HG03521 (cell line): ENCODE results near the gene KAZALD1.

Experiments used
- ATAC-seq: cut with Tn5 transposase; IDR thresholded peaks from one replicate; pipeline ENCODE4 v1.9.1; 2021; ENCODE audit warnings: mild to moderate bottlenecking, moderate library complexity; ENCODE audit not compliant: unreplicated experiment

Gene KAZALD1

DNA sequence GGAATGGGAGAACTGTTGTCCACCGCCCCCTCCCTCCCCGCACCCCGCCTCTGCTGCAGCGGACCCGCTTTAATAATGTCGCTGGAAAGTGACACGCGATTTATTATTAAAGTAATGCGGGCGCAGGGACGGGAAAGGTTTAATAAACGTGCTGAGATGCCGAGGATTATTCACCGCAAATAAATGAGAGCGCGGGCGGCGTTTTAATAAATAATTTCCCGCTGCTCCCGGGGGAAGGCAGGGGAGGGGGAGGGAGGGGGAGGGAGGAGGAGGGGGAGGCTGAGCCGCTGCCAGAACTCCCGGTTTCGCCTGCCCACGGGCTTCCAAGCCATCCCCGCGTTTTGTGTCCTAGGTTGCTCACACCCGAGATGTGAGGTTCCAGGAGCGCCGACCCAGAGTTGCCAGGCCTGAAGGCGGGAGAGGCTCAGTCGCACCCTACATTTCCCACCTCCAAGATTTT, 5.1 kb downstream of the KAZALD1 start:
- no peak for ATAC-seq

DNA sequence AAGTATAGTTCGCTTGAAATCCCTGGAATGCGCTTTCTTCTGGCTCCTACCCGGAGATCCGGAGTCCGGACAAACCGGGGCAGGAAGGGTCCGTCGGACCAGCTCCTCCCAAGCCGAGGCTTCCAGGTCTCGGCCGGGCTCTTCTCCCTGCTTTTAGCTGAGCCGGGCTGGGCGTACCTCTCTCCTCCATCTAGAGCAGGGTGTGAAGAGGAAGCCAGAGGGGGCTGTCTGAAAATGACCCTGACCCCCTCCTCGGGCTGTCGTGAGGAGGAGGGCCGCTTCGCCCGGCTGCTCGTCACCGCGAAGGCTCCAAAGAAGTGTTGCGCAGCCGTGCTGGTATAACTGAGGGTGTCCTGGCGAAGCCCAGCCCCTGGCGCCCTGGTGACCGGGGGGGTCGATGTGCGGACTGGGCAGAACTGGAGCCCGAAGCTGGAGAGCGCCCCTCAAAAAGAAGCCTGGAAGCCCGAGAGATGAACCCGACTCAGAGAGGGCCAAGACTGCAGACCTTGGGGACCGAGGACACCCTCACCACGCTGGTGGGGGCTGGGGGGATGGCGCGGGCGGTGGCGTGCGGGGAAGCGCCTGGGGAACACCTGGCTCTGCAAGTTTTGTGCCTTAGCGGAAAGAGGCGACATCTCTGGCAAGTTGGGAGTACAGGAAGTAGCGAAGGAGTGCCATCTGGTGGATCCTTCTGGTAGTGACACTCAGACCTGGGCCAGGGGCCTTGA, 5.7 kb downstream of the KAZALD1 start:
- ATAC-seq, result peak; percentile 46

DNA sequence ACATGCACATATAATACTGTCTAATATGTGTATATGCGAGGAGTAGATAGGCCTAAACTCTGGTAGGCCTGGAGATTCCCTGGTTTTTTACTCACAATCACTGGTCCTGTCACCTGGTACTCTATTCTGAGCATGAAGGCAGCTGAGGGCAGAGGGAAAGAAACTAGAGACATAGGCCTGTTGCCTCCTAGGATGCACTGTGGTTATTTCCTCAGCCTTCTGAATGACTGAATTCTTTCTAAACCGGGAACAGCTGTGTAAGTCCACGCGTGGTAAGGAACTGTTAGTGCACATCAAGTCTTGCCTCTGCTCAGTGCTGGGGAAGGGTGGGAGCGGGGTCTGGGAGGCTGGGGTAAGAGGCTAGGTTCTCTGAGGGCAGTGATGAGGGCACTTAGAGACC, 7.7 kb downstream of the KAZALD1 start:
- ATAC-seq, result no peak

DNA sequence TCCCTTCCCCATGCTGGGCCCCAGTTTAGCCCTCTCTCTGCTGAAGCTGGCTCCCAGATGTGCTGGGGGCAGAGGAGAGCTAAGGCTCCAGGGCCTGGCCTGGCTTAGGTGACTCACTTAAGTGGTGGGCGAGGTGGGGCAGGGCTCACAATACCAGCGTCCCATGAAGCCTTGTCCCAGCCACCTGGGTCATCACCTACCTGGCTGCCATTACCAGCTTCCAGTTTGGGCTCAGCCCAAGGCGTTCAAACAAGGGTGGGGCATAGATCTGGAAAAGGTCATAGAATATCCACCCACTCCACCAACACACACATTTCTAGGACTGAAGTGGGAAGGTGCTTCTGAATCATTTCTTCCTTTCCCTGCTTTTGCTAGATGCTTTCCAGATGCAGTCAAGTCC, 8.3 kb downstream of the KAZALD1 start:
- ATAC-seq, result no peak

DNA sequence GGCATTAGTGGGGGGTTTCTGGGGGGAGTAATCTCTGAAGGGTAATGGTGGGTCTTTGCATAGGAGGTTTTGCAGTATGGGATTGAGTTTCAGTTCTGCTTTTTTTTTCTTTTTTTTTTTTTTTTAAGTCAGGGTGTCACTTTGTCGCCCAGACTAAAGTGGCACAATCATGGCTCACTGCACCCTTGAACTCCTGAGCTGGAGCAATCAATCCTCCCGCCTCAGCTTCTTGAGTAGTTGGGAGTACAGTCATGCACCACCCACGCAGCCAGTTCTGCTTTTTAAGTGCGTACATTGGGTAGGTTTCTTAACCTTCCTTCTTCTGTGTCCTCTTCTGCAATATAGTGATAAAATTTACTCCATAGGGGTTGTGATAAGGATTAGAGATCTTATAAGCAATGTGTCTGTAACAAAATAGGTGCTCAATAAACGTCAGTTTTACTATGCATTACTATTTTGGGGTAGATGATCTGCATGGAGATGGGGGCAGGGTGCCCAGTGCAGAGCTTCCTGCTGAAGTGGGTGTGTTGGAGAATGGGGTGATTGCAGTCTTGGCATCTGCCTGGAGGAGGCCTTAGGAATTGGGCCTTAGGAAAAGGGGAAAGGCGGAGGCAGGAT, 9.6 kb downstream of the KAZALD1 start:
- ATAC-seq, result no peak

DNA sequence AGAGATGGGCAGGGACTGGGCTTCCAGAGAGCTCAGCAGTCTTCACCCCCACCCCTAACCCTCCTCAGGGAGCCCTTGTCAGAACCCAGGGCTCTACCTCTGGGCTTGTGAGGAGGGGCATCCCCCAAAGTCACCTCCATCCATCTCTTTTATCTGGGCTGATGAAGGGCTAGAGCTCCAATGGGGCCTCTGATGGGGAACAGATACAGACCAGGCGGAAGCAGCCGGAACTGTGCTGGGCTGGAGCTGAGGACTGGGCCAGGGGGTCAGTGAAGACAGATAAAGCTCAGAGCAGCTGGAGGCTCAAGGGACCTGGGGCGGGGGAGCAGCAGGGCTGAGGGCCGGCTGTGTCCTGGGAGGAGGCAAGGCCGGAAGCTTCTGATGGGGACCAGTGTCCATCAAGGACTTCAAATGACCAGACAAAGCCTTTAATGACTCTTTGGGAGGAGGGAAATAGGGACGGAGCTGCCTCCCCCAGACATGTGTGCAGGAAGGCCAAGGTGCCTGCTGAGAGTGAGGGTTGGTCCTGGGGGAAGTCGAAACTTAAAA, 10.2 kb downstream of the KAZALD1 start:
- no peak for ATAC-seq

DNA sequence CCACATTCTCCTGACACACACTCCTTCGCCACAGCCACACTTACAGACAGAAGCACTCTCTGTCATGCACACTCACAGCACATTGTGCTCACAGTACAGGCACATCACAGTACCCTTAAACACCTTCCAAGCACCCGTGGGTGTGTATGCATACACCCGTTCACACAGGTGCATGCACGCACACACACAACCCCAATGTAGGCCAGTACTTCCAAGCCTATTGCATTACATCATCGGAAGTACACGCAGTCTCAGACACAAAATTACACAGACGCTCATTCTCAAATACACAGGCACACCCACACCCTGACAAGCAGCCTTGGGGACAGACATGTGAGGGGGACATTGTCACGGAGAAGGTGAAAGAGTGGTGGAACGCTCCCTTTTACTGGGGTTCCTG, 11.1 kb downstream of the KAZALD1 start:
- no peak for ATAC-seq

DNA sequence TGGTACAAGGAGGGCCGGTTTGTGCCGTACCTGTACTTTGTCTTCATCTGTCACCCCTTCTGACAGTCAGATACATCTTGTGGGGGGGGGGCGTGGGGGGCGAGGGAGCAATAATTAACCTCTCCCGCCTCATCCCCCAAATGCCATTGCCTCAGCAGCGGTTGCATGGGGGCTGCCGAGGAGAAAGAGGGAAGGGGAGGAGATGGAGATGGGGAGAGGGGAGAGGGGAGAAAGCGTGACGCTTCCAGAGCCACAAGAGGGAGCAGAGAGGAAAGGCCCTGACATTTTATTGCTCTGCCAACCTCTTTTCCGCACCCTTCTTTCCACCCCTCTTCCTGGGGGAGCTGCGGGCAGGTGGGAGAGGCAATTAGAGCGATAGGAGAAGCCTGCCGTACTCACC, 11.8 kb downstream of the KAZALD1 start:
- ATAC-seq, result no peak

DNA sequence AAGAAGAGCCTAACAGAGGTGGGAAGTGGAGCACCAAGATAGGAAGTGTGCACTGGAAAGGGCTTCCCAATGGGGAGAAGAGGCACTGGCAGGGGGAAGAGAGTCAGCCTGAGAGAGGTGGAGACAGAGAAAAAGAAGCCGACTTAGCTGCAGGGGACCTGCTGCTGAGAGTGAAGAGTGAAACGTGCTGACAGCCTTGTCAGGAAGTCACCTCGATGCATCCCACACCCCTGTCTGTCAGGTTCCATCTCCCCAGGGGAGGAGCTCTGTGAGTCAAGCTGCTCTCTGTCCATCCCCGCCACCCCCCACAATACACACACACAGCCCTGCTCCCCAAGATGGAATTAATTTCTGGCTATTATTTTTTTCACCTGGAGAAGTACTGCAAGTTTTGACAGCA, 14.0 kb downstream of the KAZALD1 start:
- ATAC-seq, result no peak

DNA sequence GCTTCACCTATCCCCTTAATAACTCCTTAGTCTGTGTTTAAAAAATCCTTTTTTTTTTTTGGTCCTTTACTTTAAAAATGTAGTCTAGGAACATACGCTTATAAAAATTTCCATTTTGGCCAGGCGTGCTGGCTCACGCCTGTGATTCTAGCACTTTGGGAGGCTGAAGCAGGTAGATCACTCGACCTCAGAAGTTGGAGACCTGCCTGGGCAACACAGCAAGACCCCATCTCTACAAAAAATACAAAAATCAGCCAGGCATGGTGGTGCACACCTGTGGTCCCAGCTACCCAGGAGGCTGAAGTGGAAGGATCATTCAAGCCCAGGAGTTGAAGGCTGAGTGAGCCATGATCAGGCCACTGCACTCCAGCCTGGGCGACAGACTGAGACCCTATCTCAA, 14.8 kb downstream of the KAZALD1 start:
- no peak for ATAC-seq

DNA sequence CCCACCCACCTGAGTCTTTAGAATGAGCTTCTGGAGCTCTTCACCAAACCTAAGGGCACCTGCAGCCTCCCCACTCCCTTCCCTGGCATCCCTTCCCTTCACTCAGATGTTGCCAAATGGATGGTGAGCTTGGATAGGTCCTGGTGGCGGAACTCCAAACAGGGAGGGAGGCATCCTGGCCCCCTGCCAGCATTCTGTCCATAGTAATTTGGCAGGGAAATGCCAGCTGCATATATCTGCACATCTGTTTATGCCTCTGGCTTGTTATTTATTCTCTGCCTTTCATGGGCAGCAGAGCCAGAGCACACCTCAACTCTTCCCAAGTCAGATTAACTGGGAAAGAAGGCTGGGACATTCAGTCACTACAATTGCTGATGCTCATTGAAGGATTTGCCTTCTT, 18.1 kb downstream of the KAZALD1 start:
- no peak for ATAC-seq

DNA sequence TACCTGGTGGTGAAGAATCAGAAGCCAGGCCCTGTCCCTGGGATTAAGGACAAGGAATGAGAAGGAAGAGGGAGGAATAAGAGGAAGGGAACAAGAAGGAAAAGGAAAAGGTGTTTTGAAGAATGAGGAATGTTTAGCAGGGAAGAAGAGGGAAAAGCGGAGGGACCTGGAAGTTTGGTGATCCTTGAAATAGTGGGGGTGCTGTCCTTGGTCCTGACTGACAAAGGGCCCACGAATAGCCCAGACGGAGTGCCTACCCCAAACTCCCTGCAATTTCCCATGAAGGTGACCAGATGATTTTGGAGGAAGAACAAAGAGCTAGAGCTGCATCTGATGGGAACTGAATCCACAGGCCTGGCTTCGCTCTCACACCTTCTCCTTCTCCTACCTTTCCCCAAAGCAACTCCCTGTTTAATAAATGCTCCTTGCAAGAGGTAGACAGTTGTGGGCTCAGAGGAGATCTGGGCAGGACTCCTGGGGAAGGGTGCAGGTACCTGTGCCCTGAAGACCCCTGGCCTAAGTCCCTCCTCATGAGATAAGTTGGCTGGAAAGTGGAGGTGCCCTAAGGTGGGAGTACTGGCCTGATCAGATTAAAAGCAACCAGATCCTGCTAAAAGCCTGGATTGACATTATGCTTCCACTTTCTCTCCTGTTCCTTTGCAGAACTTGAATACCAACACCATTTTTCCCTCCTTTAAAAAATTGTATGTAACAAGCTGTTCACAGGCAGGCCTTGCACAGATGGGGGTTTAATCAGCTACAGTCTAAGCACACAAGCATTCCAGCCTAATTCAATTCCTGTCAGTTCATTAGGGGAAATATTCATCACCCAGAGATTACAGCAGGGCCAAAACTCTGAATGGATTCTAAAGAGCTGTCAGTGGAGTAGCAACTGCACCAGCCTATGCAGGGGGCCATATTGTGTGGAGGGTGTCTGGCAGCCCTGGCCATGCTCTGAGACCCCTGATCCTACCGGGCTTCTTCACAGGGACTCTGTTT, 19.4 kb downstream of the KAZALD1 start:
- no peak for ATAC-seq

DNA sequence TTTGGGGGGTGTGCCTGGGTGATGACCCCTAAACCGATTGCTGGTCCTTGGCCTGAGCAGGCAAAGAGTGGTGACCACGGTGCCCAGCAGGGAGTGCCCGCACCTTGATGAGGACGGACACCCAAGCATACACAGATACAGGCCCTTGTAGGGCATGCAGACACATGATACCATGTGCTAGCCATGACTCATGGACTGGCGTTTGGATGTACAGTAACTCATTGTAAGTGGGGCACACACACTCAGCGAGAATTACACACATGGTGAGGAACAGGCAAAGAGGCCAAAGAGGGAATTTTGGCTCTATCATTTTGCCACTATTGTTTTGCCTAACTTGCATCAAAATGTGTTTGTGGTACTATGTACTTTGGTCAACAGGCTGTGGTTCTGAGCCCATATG, 24.1 kb downstream of the KAZALD1 start:
- no peak for ATAC-seq

DNA sequence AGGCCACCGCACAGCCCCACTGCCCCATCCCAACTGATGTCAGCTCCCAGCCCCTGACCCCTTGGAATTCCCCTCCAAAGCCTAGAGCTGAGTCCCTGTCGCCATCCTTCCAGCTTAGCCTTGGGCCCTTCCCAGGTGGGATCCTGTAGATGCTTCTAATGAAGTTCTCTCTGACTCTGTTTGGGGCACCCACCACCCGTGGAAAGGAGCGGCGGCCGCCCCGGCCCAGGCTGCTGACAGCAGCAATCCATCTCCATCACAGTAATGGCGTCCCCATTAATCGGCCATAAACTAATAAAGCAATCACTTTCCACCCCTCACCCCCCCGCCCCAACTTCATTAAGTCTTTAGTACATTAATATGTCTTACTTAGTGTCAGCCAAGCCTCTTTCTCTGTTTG, 25.6 kb downstream of the KAZALD1 start:
- ATAC-seq, result no peak

DNA sequence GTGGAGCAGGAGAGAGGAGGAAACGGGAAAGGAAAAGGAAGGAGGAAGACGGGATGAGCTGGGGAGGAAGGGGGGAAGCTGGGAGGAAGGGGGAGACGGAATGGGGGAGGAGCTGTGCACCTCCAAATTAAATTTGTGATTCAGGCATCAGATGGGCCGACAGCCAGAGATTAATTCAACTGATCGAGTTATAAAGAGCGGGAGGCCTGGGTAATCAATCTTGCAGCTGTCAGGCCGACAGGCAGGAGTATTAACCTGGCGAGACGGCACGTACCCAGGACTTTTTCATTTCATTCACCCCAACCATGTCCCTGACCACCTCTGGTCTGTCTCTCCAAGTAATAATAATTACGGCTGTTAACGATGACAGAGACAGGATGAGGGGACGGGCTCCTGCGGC, 26.2 kb downstream of the KAZALD1 start:
- no peak for ATAC-seq

DNA sequence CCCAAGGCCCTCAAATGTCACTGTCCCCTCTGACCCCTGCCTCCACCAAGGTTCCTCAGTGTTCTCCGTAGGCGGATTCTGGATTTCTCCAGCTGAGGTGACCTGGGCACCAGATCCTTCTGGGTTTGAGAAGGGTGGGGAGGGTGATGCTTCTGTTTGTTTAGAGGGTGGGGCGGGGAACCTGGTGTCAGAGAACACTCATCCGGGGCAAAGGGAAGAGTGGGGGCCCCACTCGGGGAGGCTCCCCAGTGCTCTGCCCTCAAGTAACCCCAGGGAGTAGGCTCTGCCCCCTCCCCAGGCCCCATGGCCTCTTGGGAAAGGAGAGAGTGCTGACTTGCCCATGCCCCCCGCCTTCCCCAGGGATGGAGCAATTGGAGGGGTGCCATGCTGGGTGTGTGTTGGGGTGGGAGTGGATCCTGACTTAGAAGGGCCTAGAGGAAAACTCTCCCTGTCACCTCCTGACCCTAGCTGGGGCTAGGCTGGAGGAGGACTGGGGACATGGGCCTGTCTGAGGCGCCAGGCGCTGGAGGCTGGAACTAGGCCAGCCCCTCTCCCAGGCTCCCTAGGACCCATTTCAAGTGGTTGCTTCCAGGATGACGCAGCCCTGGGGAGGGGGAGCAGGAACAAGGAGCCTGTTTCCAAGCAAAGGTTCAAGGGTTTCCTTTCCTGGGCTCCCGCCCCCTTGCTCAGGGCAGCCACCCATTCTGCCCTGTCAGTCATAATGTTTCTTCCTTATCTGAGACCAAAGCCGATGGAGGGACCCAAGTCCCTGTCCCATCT, 27.9 kb downstream of the KAZALD1 start:
- ATAC-seq, result no peak

DNA sequence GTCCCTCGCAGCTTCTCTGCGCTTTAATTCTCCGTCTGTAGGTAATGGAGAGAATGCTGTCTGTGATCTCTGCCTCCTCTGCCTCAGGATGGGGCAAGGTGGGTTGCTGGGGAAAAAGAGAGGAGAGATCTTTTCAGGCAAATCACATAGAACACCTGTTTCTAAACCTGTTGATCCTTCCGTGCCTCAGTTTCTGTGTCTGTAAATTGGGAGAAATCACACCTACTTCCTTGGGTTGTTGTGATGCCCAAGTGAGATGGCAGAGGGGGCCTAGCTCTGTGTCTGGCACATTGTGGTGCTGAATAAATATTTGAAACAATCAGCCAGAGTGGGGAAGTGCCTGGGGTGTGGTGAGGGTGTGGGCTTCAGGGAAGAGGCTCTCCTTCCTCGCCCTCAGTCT, 28.8 kb downstream of the KAZALD1 start:
- no peak for ATAC-seq

DNA sequence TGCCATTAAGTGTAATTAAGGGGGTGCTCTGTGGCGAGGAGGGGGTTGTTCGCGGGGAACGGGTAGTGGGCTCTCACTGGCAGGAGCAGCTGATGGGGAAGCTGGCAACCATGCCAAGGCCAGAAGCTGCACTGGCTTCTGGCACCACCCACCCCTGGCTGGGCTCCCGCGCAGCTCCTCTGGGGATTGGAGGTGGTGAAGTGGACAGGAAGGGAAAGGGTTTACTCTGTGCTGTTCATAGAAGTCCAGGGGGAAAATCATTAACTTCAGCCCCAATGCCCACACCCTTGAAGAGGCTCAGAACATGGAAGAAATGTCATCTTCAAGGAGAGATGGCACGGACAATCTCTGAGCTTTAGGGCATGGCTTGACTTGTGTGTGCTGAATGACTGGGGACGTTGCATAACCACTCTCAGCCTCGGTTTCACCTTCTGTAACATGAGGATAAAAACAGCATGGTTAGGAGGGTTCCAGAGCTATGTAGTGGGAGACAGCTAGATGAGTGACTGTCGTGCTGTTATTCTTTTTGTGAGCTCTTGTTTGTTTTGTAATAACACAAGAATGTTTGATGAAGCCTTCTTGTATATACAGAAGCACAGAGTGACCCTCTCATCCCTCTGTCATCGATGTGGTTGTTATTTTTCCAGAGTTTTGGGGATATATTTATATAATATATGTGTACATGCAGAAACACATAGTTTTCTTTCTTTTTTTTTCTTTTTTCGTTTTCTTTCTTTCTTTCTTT, 29.9 kb downstream of the KAZALD1 start:
- ATAC-seq, result no peak

DNA sequence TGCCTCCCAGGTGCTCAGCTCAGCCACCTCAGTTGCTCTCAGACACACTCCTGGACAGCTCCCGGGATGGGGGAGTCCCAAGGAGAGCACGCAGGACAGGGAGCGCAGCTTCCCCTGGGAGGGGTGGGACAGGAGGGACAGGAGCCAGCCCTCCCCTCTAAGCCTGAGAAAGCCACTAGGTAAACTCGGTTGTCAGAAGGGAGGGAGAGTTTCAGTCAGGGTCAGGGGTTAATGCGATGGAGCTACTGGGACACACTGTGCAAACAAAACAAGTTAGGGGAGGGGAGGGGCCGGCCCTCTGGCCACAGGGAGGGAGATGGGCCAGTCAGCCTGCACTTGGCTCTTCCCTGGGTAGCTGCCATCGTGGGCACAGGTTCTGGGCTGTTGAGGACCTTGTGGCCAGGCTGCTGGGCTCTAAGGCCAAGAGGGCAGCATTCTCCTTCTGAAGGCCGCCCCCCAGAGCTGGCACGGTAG, 31.1 kb downstream of the KAZALD1 start:
- no peak for ATAC-seq
